G401.6 (cell line): ENCODE results near the gene TEF.
"Not testable (repeated sequence)": the region's sequence is repeated elsewhere in the genome, so short reads cannot be mapped to it uniquely, and the experiment has no call there.

ENCODE experiments used
- FAIRE-seq: peaks from 2 replicates; lab custom pipeline; 2012; peaks lifted over from hg19 to GRCh38; lab: Jason Lieb, UNC

The TEF gene

DNA sequence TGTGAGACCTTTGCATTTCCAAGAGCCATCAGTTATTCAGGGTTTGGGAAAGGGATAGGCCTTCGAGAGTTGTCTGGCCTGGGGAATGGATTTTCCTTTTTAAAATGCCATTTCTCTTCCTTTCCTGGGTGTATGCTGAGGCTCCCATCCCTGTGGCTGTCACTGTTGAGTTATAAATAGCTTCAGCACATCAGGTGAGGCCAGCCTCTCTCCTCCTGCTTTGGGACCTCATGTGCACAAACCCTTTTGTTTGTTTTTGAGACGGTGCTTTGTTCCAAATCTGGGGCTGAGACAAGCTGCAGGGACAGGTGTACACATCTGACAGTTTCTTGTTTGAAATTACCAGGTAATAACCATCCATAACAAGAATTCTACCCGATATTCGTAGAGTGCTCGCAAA is 1.3 kb downstream of the TEF start:
- FAIRE-seq = no peak

DNA sequence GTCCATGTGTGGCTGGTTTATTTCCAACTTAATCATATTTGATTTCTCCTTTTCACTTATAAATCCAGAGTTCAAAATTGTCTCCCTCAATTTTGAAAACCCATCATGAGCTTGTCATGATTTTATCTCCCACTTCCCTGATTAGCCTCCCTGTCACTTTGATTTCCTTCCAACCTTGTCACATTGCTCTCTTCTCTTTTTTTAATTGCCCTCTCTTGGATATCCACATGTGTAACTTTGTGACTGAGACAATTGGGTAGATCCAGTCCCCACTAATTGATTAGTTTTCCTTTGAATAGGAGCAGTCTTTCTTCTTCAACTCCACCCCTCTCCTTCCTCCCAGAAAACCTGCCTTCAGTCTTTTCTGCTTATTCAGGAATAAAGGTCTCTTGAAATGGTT is 2.4 kb downstream of the TEF start:
- no peak for FAIRE-seq

DNA sequence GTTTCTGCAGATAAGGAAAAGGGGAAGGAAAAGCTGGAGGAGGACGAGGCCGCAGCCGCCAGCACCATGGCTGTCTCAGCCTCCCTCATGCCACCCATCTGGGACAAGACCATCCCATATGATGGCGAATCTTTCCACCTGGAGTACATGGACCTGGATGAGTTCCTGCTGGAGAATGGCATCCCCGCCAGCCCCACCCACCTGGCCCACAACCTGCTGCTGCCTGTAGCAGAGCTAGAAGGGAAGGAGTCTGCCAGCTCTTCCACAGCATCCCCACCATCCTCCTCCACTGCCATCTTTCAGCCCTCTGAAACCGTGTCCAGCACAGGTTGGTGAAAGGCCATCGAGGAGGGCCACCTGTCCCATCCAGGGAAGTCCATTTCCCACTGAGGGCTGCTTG is 5.6 kb downstream of the TEF start:
- FAIRE-seq = no peak

DNA sequence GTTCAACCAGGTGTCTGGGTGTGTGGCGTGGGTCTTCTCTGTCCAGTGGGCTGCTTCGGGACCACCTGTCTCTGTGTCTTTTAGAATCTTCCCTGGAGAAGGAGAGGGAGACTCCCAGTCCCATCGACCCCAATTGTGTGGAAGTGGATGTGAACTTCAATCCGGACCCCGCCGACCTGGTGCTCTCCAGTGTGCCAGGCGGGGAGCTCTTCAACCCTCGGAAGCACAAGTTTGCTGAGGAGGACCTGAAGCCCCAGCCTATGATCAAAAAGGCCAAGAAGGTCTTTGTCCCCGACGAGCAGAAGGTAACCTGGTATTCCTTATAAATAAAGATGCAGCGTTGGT is 12.2 kb downstream of the TEF start:
- FAIRE-seq = no peak

DNA sequence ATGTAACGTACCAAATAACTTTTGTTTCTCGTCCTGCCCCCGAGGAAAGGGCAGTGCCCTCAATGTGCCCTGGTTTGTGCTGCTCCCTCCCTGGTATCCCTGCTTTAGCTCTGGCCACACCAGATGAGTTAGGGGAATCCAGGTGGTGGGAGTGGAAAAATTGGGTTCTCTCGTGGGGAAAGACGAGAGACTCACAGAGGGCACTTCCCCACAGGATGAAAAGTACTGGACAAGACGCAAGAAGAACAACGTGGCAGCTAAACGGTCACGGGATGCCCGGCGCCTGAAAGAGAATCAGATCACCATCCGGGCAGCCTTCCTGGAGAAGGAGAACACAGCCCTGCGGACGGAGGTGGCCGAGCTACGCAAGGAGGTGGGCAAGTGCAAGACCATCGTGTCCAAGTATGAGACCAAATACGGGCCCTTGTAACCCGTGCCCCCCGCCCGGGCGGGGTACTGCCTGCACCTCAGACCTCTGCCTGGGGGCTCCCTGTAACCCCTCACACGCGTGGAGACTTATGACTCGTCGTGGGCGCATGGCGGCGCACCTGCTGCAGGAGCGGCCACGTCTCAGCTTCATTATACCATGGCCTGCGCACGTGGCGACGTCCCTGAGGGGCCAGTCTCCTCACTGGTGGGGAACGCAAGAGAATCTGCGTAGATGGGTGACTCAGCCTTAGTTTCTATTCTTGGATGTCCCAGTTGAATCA is 13.9 kb downstream of the TEF start:
- no peak for FAIRE-seq

DNA sequence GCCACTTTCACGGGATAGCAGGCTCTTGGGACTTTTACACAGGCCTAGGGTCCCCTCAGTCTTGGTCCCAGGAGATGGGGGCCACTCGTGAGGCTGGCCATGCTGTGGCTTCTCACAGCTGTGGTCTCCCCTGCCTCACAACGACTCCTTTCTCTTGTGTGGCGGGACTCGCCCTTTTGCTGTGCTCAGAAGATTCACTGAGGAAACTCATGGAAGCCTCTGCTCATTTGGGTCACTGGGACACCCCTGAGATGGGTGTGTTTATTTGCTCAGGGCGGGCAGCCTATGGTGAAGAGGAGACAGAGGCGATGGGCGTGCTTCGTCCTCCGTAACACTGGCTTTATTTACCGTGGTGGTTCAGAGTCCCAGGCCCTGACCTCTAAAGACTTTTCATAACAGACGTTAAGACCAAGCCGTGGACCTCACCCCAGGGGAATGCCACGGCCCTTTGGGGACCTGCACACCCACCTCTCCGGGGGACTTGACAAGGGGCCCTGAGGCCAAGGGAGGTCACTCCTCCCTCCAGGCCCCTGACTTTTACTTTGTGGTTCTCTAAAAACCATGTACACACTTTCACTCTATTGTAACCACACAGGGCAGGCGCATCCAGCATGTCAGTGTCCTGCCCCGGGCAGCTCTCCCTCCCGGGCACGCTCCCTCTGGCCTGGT is 15.5 kb downstream of the TEF start:
- FAIRE-seq = no peak

DNA sequence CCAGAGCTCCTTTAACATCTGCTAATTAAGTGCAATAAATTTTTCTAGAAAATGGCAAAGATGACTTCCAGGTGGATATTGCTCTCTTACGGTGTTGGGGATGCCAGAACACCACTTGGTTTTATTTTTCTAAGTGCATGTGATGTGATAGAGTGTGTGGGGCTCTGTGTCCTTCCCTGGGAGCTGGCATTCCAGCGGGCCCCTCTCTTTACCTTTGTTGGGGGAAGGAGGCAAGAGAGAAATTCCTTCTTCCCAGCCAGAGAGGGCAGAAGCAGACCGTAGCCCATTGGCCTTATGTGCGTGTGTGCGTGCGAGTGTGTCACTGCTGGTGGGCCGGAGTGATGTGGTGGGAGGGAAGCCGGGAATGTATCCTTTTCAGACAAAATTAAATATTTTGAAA is 17.2 kb downstream of the TEF start:
- FAIRE-seq = no peak

DNA sequence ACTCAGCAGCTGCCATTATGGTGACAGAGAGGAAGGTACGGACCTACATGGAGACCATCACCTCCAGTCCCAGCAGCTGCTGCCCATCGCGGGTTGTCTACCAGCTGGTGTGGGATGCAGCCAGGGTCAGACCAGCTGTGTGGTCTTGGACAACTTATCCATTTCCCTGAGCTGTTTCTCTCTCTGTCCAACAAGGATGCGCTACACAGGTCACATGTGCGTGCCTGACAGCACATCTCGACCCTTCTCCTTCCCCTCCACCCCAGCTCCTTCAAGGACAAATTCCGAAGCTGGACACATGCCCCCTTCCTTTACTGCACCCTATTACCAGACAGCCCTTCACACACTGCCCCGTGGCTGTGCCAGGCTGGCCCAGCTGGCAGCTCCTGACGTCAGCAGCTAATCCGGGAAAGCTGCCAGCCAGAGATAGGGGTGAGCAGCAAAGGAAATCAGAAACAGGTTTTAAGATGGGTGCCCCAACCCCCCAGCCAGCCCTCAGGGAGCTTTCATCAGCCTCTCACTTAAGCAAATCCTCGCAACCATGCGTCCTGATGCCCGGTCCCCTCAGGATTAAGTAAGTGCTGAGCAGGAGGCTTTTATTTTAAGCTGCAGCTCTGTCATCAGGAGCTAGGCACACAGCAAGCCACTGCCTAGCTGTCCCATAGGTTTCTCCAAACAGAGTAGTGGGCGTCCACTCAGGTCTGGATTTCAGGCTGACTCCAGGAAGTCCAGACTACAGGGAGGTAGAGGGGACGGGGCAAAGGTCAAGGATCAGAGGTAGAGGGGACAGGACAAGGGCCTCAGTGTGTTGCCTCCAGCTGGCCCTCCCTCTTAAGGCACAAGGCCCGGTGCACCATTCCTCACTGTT is 20.3 kb downstream of the TEF start:
- FAIRE-seq = no peak

DNA sequence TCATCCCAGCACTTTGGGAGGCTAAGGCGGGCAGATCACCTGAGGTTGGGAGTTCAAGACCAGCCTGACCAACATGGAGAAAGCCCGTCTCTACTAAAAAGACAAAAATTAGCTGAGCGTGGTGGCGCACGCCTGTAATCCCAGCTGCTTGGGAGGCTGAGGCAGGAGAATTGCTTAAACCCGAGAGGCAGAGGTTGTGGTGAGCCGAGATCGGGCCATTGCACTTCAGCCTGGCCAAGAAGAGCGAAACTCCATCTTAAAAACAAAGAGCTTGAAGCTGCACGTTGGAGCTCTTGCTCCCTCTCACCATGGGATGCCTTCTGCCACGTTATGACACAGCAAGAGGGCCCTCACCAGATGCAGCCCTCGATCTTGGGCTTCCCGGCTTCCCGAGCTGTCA is 21.1 kb downstream of the TEF start:
- not testable (repeated sequence) for FAIRE-seq

DNA sequence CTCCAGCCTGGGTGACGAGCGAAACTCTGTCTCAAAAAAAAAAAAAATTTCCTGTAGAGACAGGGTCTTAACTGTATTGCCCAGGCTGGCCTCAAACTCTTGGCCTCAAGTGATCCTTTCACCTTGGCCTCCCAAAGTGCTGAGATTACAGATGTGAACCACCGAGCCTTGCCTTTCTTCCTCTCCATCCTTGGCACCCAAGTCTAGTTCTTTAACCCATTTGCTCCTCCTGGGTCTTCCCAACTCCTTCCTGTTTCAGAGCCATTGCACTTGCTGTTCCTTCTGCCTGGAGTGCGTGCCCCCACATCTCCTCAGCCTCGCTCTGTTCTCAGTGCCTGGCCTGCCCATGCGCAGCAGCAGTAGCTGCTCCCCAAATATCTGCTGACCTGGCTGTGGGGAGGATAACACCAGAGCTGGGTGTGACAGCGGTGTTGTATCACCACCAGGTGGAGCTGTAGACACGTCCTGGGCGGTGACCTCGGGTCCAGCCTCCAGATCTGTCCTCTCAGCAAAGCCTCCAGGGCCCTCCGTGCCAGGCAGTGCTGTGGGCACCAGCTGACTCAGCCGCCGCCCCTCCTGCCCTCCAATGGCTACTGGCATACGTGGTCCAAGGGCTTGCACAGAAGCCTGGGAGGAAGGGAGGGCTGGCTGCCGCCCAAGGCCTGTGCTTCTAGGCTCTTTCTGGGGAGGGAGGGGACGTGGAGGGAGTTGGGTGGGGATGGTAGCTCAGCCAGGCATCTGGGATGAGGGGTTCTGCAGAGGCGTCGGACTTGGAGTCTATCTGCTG is 22.0 kb downstream of the TEF start:
- no peak for FAIRE-seq

DNA sequence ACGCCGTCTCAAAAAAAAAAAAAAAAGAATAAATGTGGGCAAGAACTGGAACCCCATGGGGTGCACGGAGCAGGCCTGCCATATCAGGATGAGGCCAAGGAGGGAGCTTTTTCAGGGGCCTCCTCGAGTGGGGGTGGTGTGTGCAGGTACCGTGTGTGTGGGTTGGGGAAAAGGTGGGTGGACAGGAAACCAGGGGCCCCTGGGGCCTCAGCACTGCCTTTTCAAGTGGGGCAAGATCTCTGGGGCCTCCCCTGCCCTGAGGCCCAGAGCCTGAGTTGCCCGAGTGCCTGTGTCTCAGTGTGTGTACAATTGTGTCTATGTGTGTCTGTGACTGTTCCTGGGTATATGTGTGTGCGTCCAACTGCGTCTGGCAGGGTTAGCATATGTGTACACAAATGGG is 23.8 kb downstream of the TEF start:
- FAIRE-seq = no peak

DNA sequence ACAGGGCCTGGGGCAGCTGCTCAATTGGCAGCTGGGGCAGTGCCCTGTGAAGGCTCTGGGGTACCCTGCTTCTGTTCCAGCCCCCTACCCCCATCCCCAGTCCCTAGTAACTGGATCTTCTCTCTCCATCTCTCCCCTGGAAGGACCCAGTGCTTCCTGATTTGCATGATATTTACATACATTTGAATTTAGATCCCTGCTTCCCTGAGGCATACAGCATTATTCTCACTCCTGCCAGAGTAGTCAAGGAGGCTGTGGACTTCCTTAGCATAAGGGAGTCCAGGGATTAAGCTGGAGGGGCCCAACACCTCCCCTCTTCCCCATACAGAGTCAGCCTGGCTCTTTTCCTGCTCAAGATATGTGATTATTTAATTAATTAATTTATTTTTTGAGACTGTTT is 24.7 kb downstream of the TEF start:
- FAIRE-seq = no peak

DNA sequence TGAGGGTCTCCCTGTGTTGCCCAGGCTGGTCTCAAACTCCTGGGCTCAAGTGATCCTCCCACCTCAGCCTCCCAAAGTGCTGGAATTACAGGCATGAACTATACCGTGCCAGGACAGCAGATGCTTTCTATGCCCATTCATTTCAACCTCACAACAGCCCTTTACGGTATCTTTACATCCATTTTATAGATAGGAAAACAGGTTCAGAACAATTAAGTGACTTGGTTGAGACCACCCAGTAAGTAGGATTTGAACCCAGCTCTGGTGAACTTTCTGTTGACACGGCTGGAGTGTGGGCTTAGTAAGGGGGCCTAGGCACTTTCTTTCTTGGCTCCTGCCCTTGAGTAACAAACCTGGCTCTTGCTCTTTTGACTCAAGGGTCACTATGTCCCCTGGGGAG is 25.7 kb downstream of the TEF start:
- FAIRE-seq = no peak

DNA sequence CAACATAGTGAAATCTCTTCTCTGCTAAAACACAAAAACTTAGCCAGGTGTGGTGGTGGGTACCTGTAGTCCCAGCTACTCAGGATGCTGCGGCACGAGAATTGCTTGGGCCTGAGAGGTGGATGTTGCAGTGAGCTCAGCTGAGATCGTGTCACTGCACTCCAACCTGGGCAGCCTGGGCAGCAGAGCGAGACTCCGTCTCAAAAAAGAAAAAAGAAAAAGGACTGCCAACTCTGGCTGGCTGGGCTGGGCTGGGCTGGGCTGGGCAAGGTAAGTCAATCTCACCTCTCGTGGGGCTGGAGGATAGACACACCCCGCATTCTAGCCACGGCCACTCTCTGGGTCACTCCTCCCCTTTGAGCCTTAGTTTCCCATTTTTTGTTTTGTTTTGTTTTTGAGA is 26.9 kb downstream of the TEF start:
- FAIRE-seq = no peak

DNA sequence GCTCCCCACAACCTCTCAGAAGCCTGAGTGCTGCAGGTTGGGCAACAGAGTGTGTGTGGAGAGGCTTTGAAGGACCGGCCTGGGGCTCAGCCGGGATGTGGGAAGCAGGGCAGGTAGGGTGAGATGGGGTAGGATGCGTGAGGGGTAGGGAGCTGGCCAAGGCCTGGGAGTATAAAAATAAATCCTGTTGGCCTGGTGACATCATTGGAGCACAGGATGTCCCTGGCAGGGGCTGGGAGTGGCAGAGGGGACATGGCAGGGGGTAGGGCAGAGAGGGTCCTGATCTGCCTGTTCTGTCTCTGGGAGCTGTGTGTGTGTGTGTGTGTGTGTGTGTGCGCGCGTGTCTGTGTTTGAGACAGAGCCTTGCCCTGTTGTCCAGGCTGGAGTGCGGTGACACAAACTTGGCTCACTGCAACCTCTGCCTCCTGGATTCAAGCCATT is 28.6 kb downstream of the TEF start:
- no peak for FAIRE-seq

DNA sequence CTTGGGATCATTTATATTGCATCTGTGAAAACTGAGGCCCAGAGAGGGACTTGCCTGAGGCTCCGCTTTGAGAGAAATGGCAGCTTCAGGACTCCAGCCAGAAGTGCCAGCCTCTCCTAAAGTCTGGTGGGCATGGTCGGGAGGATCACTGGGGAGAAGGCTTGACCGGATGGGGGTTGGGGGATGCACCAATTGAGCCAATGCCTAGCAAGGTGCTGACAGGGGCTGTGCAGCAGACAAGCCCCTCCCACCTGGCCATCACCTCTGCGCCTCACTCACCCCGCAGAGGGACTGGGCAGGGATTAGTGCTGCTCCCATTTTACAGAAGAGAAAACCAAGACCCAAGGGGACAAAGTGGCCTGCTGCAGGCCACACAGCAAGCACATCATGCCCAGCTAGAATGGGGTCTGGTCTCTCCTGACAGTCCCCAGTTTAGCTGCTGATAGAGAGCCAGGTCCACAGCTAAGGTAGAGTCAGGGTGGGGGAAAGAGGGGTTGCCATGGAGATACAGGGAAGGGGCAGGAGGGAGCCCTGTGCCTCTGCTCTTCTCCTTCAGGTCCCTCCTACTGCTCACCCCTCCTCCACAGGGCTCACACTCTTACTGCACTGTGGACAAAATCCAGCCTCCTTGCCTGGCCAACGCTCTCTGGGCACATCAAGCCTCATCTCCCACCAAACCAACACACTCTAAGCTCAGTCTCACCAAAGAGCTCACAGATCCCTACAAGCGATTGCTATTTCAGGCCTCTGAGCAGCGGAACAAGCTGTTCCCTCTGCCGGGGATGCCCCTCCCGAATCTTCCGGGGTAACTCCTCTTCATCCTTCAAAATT is 29.5 kb downstream of the TEF start:
- no peak for FAIRE-seq

DNA sequence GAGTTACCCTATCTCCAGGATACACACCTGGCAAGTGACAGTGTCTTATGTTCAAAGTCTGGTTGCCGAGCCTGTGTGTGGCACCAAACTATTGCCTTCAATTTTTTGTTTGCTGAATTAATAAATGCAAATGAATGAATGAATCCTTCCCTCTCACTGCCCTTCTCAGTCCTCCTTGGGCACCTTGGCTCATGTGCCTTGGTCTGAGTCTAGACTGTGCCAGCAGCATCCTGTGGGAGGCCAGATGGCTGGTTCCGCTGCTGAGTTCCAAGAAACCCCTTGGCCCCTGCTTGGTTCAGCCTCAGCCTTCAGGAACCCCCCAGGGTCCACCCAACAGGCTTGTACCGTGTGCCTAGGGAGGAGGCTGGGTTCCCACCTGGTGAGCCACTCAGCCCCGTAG is 33.8 kb downstream of the TEF start:
- FAIRE-seq = no peak

DNA sequence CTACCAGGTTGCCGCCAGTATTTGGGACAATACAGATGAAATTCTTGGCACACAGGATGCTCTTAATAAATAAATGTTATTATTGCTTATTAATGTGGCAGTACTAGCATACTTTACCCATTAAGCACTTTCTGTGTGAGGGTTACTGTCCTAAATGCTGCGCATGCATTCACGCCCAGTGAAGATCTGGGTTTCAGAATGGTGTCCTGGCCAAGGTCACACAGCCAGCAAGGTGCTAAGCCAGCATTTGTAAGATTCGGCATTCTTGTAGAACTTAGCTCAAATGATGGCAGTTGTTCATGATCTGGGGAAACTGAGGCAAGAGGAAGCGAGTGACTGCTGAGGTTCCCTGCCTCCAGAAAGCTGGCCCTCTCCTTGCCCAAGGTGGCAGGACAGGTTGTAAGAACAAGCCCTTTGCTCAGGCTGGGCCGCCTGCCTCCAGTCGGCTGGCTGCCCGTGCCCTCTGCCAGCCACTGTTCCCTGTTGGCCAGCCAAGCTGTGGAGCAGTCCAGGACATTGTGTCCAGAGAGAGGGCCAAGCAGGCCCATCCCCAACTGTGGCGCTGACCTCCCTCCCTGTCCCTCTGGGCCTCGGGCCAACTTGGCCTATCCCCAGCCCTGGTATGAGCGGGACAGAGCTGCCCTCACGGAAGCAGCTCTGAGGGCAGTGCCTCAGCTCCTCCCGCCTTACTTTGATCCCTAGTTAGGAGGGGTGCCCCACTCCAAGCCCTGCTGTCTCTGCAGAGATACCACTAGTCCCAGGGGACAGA is 36.1 kb downstream of the TEF start:
- FAIRE-seq = no peak

DNA sequence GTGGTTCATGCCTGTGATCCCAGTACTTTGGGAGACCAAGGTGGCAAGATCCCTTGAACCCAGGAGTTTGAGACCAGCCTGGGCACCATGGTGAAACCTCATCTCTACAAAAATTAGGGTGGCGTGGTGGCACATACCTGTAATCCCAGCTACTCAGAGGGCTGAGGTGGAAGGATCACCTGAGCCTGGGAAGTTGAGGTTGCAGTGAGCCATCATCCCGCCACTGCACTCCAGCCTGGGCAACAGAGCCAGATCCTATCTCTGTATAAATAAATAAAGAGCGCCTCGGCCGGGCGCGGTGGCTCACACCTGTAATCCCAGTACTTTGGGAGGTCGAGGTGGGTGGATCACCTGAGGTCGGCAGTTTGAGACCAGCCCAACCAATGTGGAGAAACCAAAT is 37.0 kb downstream of the TEF start:
- no peak for FAIRE-seq

DNA sequence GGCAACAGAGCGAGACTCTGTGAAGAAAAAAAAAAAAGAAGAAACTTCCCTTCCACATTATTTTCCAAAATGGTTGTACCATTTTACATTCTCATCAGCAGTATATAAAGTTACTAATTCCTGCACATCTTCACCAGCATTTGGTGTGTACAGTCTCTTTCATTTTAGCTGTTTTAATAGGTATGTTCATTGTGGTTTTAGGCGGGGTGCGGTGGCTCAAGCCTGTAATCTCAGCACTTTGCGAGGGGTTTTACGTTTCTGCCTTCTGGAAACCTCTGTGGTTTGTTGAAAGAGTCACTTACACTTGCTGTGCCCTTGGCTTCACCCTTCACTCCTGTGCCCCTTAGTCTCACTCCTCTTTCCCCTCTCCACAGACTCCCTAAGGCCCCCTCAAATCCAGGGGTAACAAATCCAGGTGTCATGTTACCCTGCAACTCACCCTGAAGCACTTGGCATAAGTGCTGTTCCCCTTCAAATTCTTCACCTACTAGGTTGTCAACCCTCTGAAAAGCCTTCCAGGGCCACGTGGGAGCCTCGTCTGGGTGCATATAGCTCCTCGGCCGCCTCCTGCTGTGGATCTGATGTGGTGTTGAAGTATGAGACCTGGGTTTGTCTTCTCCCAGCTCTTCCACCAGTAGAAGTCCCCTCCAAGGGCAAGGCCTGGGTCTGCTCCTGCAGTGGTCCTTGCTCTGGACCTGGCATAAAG is 44.1 kb downstream of the TEF start:
- FAIRE-seq = no peak
